C4-2B (cell line): ENCODE measurements around the gene INPP5J.
"Not testable (repeated sequence)": the region's sequence is repeated elsewhere in the genome, so short reads cannot be mapped to it uniquely, and the experiment has no call there.

Experiments used
- H3K27ac ChIP-seq: fragments of 450-650 bp; 2 replicates; pipeline ENCODE4 v1.5.1; 2017
- ZFX ChIP-seq: fragments of 450-650 bp; IDR thresholded peaks from 2 replicates; pipeline ENCODE4 v1.6.1; 2017
- TF ChIP-seq, protein P1 (sequence below): fragments of 450-650 bp; conservative IDR thresholded peaks from 2 replicates; pipeline ENCODE4 v1.5.1; 2017; ENCODE audit warnings: mild to moderate bottlenecking

INPP5J gene, protein sequence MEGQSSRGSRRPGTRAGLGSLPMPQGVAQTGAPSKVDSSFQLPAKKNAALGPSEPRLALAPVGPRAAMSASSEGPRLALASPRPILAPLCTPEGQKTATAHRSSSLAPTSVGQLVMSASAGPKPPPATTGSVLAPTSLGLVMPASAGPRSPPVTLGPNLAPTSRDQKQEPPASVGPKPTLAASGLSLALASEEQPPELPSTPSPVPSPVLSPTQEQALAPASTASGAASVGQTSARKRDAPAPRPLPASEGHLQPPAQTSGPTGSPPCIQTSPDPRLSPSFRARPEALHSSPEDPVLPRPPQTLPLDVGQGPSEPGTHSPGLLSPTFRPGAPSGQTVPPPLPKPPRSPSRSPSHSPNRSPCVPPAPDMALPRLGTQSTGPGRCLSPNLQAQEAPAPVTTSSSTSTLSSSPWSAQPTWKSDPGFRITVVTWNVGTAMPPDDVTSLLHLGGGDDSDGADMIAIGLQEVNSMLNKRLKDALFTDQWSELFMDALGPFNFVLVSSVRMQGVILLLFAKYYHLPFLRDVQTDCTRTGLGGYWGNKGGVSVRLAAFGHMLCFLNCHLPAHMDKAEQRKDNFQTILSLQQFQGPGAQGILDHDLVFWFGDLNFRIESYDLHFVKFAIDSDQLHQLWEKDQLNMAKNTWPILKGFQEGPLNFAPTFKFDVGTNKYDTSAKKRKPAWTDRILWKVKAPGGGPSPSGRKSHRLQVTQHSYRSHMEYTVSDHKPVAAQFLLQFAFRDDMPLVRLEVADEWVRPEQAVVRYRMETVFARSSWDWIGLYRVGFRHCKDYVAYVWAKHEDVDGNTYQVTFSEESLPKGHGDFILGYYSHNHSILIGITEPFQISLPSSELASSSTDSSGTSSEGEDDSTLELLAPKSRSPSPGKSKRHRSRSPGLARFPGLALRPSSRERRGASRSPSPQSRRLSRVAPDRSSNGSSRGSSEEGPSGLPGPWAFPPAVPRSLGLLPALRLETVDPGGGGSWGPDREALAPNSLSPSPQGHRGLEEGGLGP

DNA sequence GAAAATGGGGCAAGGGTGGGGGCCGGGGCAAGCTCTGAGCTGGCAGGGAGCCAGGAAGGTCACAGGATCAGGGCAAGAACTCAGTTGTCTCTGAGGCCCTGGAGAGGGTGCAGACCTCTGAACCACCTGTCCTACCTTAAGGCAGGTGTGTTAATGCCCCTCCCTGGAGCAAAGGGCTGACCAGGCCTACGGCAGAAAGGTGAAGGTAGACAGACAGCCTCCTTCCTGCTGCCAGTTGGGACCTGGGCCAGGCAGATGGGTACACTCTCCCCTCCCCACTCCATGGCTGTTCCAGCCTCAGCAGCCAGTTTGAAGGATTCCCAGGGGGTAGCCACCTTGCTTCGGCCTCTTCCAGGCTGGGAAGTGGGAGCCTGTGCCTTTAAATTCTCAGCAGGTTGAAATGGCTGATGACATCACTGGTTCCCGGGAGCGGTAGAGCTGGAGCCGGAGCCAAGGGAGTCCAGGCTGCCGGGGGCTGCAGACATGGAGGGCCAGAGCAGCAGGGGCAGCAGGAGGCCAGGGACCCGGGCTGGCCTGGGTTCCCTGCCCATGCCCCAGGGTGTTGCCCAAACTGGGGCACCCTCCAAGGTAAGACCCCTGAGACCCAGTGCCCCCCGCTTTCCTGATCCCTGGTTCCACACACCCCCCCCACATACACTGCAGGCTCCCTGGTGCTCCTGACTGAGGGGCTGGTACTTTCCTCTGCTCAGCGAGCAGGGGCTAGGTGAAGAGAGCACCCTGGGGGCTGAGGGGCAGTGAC lies at the start of gene INPP5J:
Gene INPP5J (plus strand): TSS at position 435 of the 760 bp plus-strand sequence. CDS start 49 bp downstream, at position 484.
- TF ChIP-seq, protein P1, sequence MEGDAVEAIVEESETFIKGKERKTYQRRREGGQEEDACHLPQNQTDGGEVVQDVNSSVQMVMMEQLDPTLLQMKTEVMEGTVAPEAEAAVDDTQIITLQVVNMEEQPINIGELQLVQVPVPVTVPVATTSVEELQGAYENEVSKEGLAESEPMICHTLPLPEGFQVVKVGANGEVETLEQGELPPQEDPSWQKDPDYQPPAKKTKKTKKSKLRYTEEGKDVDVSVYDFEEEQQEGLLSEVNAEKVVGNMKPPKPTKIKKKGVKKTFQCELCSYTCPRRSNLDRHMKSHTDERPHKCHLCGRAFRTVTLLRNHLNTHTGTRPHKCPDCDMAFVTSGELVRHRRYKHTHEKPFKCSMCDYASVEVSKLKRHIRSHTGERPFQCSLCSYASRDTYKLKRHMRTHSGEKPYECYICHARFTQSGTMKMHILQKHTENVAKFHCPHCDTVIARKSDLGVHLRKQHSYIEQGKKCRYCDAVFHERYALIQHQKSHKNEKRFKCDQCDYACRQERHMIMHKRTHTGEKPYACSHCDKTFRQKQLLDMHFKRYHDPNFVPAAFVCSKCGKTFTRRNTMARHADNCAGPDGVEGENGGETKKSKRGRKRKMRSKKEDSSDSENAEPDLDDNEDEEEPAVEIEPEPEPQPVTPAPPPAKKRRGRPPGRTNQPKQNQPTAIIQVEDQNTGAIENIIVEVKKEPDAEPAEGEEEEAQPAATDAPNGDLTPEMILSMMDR, result no peak
- TF ChIP-seq ZFX, result 0 out of 2 replicates have a peak, but pooled peaks have one; percentile 24

DNA sequence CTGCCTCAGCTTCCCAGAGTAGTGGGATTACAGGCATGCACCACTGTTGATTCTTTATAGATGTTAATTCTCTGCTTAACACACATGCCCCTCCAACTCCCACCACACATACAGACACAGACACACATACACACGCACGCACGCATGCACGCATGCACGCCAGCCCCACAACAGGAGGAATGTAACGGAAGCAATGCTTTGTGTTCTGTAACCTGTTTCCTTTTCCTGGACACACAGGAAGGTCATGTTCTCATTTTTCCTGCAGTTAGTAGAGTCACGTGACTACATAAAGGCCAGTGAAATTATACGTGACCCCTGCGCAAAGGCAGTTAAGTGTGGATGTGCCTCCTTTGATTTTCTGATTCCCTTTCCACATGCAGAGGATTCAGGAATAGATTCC lies 49.6 kb upstream of the INPP5J start:
- H3K27ac ChIP-seq, result not testable (repeated sequence)

More for the DNA sequence above, at the start of gene INPP5J:
- H3K27ac ChIP-seq, result peak within 1 kb of the TSS; percentile 80

DNA sequence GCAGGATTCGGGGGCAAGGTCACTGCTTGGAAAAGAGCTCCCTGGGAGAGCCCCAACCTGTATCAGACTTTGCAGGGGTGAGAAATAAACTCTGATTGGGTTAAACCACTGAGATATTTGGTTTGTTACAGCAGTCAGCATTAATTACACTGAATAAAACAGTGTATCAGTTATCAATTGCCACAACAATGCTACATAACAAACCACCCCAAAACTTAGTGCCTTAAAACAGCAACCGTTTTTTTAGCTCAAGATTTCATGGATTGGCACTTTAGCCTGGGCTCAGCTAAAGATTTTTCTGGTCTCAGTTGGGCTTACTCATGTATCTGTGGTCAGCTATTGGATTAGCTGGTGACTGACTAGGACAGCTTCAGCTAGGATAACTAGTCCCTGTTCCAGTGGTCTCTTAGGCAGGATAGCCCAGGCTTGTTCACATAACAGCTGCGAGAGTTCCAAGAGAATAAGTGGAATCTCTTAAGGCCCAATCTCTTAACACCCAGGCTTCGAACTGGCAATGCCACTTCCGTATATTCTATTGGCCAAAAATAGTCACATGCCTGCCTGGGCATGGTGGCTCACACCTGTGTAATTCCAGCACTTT lies 49.1 kb upstream of the INPP5J start:
- H3K27ac ChIP-seq, result not testable (repeated sequence)

DNA sequence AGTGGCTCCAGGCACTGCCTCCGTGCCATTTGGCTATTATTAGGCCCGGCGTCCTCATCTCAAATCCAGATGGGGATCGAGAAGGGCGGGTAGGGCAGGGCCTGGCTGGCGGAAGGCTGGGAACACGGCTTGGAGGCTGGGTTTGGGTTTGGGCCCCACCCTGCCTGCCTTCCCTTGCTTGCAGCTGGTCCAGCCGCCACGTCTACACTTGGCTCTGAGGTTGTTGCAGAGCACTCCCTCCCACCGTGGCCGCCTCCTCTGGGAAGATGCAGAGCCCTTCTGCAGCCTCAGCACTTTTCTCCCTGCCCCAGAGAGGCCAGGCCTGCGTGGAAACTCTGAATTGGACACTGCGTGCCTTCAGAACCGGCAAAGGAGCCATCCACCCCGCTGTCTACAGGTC lies 46.8 kb upstream of the INPP5J start:
- H3K27ac ChIP-seq, result no peak overlapping the region
- TF ChIP-seq ZFX, result no peak
- TF ChIP-seq, protein P1, result no peak

DNA sequence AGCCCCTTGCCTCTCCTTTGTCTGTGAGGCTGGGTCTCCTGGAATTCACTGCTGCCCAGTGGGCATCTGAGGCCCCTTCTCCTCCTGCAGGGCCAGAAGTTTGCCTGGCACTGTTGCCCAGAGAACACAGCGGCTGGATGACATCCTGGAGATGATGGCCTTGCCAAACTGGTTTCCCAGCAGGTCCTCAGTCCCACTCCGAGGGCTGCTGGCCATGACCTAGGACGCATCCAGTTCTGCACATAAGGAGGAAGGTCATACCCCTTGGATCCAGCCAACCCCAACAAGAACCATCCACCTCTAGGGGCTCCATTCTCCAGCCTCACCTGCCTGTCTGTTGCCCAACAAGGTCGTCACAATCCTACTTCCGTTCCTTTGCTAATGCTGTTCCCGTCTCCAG lies 45.1 kb upstream of the INPP5J start:
- H3K27ac ChIP-seq, result no peak overlapping the region; the same call in 1 of the 2 replicates
- TF ChIP-seq, protein P1, result no peak
- no peak for TF ChIP-seq ZFX

DNA sequence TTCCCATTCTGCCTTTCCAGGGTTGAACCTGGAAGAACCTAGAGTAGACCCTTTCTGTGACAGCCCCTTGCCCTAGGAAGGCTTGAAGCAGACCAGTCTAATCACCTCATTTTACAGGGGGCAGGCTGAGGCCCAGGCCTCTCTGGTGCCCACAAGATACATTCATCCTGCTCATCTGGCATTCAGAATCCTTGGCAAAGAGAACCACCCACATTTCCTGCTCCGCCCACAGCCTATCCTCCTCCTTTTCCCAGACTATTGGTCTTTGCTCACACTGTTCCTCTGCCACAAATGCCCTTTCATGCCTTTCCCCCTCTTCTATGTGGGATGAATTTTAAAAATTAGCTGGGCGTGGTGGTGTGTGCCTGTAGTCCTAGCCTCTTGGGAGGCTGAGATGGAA lies 44.4 kb upstream of the INPP5J start:
- not testable (repeated sequence) for H3K27ac ChIP-seq

DNA sequence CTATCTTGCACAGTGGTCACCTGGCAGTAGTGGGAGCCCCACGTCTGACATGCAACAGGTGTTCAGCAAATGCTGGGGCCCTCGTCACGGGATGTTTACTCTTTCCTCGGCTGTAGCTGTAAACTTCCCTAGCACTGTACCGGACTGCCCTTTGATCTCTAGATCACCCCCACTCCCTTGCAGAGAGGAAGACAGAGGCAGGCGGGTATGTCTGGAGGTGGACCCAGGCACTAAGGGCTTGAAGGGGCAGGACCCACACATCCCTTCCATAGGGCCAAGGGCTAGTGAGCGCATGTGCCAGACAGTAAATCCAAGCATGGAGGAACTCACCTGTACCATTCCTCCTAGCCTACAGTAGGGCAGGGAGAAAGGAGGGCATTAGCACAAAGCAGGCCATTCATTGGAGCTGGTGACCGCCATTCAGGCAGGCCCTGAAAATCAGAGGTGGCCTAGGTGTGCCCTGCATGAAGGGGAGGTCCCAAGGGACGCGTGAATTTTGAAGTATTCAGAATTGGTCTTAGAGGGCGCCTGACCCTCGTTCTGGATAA lies 43.6 kb upstream of the INPP5J start:
- TF ChIP-seq, protein P1, result no peak
- TF ChIP-seq ZFX, result no peak
- 0 out of 2 replicates have a peak overlapping the region, but pooled peaks have one; percentile 1 for H3K27ac ChIP-seq

DNA sequence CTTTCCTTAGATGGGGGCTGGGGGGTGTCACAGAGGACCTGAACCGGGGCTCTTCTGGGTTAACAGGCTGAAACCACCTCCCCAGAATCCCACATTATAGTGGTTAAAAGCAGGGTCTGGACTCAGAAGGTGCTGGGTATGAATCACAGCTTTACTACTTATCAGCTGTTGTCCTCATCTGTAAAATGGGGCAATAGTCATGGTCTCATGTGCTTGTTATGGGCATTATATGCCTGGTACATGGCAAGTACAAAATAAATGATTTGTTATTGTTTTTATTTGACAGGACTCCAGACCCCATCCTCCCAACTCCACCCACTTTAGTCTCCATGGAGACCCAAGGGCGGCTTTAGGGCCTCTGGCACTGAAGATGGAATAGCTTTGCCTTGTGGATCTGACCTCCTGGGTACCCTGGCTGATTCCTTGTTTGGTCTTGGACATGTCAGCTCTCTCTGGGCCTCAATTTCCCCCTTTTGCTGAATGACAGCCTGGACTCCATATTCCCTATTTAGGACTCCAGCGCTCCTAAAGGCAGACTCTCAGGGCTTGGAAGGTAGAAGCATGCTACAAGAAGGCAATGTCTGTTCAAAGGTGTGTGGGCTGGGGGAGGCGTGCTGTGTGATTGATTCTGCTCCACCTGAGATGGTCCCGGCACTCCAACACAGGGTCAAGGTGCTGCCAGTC lies 42.5 kb upstream of the INPP5J start:
- H3K27ac ChIP-seq, result peak overlapping the region; percentile 84
- no peak for TF ChIP-seq ZFX
- TF ChIP-seq, protein P1, result no peak
